B cell (primary cell): ENCODE measurements around the gene CEBPB.

Source experiments
- CTCF ChIP-seq: fragments of 200-600 bp; IDR thresholded peaks from one replicate; pipeline ENCODE4 v1.8.0; 2022; ENCODE audit warnings: antibody characterized with exemption, mild to moderate bottlenecking
- EZH2 ChIP-seq: IDR thresholded peaks from 2 replicates; pipeline ENCODE4 v1.6.1; 2012; ENCODE audit warnings: borderline replicate concordance, low read depth, mild to moderate bottlenecking, moderate library complexity, low read length; ENCODE audit not compliant: insufficient read depth, poor library complexity, severe bottlenecking

- TF ChIP-seq CTCF = no peak
- TF ChIP-seq EZH2 = no peak
These were observed 5.6 kb downstream of the CEBPB start for GRCh38 chr20:50196248-50196647.
